ENCODE measurements around the gene MCOLN1.
"Not testable (repeated sequence)": the region's sequence is repeated elsewhere in the genome, so short reads cannot be mapped to it uniquely, and the experiment has no call there.

Gene MCOLN1

GRCh38 chr19:7561325-7561724 lies 38.9 kb downstream of the MCOLN1 start:
- peaks cover 38% of the 10 kb centered on the region for H3K36me3 ChIP-seq (ENCODE audit: insufficient read depth, low read length)
- H3K4me3 ChIP-seq (ENCODE audit: low read length) = no peak overlapping the region
- H3K9me3 ChIP-seq (ENCODE audit: insufficient read depth, low read depth, low read length) = no peaks in the 10 kb centered on the region
- WGBS = 90% methylated on average over 17 of the region's 17 CpGs
- H3K4me1 ChIP-seq (ENCODE audit: insufficient read depth, low read length) = no peaks in the 10 kb centered on the region
- H3K27ac ChIP-seq (ENCODE audit: low read depth, low read length) = no peak overlapping the region
- no peaks in the 10 kb centered on the region for H3K27me3 ChIP-seq (ENCODE audit: insufficient read depth, low read length)
- no peak overlapping the region for H3K9ac ChIP-seq (ENCODE audit: low read depth, low read length)

GRCh38 chr19:7562646-7563393 lies 40.4 kb downstream of the MCOLN1 start:
- 70% methylated on average over 13 of the region's 16 CpGs for WGBS
- H3K4me3 ChIP-seq (ENCODE audit: low read length) = no peak overlapping the region

DNA sequence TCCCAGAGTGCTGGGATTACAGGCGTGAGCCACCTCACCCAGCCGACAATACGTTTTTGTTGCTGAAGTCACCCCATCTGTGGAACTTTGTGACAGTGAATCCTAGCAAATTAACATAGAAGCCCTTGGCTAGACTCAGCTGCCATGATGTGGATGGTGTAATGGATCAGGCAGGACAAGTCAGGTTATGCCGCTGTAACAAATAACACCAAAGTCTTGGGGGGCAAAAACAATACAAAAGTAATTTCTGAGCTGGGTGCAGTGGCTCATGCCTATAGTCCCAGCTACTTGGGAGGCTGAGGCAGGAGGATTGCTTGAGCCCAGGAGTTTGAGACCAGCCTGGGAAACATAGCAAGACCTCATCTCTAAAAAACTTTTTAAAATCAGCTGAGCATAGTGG lies 42.4 kb downstream of the MCOLN1 start:
- 89% methylated on average over 4 of the region's 4 CpGs for WGBS
- Histone ChIP-seq H3K4me1 (ENCODE audit: insufficient read depth, low read length) (no peaks in the 10 kb centered on the region), H3K27me3 (ENCODE audit: insufficient read depth, low read length) (no peaks in the 10 kb centered on the region), H3K9me3 (ENCODE audit: insufficient read depth, low read depth, low read length) (no peaks in the 10 kb centered on the region), H3K27ac (ENCODE audit: low read depth, low read length) (no peak overlapping the region), H3K4me3 (ENCODE audit: low read length) (no peak overlapping the region), H3K36me3 (ENCODE audit: insufficient read depth, low read length) (peaks cover 7% of the 10 kb centered on the region), H3K9ac (ENCODE audit: low read depth, low read length) (no peak overlapping the region)

More at GRCh38 chr19:7562646-7563393, 40.4 kb downstream of the MCOLN1 start:
- Histone ChIP-seq H3K9me3 (ENCODE audit: insufficient read depth, low read depth, low read length) (no peaks in the 10 kb centered on the region), H3K36me3 (ENCODE audit: insufficient read depth, low read length) (peaks cover 23% of the 10 kb centered on the region), H3K27me3 (ENCODE audit: insufficient read depth, low read length) (no peaks in the 10 kb centered on the region), H3K9ac (ENCODE audit: low read depth, low read length) (no peak overlapping the region), H3K27ac (ENCODE audit: low read depth, low read length) (no peak overlapping the region), H3K4me1 (ENCODE audit: insufficient read depth, low read length) (no peaks in the 10 kb centered on the region)

GRCh38 chr19:7565332-7565731 lies 42.9 kb downstream of the MCOLN1 start:
- no peak overlapping the region for H3K27ac ChIP-seq (ENCODE audit: low read depth, low read length)
- no peak overlapping the region for H3K4me3 ChIP-seq (ENCODE audit: low read length)
- no peaks in the 10 kb centered on the region for H3K9me3 ChIP-seq (ENCODE audit: insufficient read depth, low read depth, low read length)
- no peaks in the 10 kb centered on the region for H3K4me1 ChIP-seq (ENCODE audit: insufficient read depth, low read length)
- peaks cover 4% of the 10 kb centered on the region for H3K36me3 ChIP-seq (ENCODE audit: insufficient read depth, low read length)
- no peaks in the 10 kb centered on the region for H3K27me3 ChIP-seq (ENCODE audit: insufficient read depth, low read length)
- WGBS = 92% methylated on average over 5 of the region's 5 CpGs
- no peak overlapping the region for H3K9ac ChIP-seq (ENCODE audit: low read depth, low read length)

- Histone ChIP-seq H3K27me3 (ENCODE audit: insufficient read depth, low read length) (no peaks in the 10 kb centered on the region), H3K9me3 (ENCODE audit: insufficient read depth, low read depth, low read length) (no peaks in the 10 kb centered on the region), H3K4me3 (ENCODE audit: low read length) (no peak overlapping the region), H3K36me3 (ENCODE audit: insufficient read depth, low read length) (no peaks in the 10 kb centered on the region), H3K9ac (ENCODE audit: low read depth, low read length) (no peak overlapping the region), H3K4me1 (ENCODE audit: insufficient read depth, low read length) (no peaks in the 10 kb centered on the region), H3K27ac (ENCODE audit: low read depth, low read length) (no peak overlapping the region)
- 91% methylated on average over 5 of the region's 5 CpGs for WGBS
Observed at GRCh38 chr19:7570761-7571160, 48.3 kb downstream of the MCOLN1 start.

DNA sequence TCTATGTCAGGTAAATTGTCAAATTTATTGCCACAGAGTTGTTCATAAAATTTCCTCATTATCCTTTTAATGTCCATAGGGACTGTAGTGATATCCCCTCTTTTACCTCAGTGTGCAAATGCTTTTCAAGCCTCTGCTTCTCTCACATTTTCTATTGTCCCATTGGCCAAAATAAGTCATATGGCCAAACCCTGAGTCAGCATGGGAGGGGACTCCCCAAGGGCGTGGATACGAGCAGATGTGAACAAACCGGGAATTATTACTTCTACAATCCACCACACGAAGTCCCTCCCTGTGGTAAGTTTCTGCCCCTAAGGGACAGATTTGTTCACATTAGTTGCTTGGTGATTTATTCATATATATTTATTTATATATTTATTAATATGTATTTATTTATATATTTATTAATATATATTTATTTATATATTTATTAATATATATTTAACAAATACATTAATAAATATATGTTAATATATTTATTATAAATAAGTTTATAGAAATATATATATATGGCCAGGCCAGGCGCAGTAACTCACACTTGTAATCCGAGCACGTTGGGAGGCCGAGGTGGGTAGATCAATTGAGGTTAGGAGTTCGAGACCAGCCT lies 53.1 kb downstream of the MCOLN1 start:
- Histone ChIP-seq H3K4me3 (ENCODE audit: low read length) (no peak overlapping the region), H3K9ac (ENCODE audit: low read depth, low read length) (no peak overlapping the region), H3K36me3 (ENCODE audit: insufficient read depth, low read length) (no peaks in the 10 kb centered on the region), H3K27ac (ENCODE audit: low read depth, low read length) (no peak overlapping the region), H3K9me3 (ENCODE audit: insufficient read depth, low read depth, low read length) (no peaks in the 10 kb centered on the region), H3K27me3 (ENCODE audit: insufficient read depth, low read length) (peaks cover 7% of the 10 kb centered on the region), H3K4me1 (ENCODE audit: insufficient read depth, low read length) (no peaks in the 10 kb centered on the region)
- 88% methylated on average over 9 of the region's 9 CpGs for WGBS

DNA sequence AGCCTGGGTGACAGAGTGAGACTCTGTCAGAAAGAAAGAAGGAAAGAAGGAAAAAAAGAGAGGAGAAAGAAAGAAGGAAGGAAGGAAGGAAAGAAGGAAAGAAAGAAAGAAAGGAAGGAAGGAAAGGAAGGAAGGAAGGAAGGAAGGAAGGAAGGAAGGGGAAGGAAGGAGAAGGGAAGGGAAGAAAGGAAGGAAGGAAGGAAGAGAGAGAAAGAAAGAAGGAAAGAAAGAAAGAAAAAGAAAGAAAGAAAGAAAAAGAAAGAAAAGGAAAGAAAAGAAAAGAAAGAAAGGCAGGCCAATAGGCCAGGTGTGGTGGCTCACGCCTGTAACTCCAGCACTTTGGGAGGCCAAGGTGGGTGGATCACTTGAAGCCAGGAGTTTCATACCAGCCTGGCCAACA lies 55.0 kb downstream of the MCOLN1 start:
- not testable (repeated sequence) for H3K4me3 ChIP-seq (ENCODE audit: low read length); H3K9ac ChIP-seq (ENCODE audit: low read depth, low read length); H3K9me3 ChIP-seq (ENCODE audit: insufficient read depth, low read depth, low read length); H3K36me3 ChIP-seq (ENCODE audit: insufficient read depth, low read length); H3K27ac ChIP-seq (ENCODE audit: low read depth, low read length); H3K4me1 ChIP-seq (ENCODE audit: insufficient read depth, low read length)
- peaks cover 11% of the 10 kb centered on the region for H3K27me3 ChIP-seq (ENCODE audit: insufficient read depth, low read length)
- WGBS = 84% methylated on average over 1 of the region's 1 CpG

DNA sequence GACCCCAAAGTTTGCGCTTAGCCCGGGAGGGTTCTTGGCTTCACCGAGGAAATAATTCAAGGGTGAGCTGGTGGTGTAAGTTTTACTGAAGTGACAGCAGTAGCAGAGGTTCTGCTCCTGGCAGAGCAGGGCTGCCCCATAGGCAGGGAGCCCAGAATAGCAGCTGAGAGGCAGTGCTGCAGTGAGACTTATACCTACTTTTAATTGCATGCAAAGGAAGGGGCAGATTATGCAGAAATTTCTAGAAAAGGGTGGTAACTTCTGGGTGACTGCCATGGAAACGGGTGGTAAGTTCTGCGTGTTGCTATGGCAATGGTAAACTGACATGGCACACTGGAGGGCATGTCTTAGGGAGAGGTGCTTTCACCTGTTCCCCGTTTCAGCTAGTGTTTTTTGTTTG lies 55.7 kb downstream of the MCOLN1 start:
- 69% methylated on average over 6 of the region's 6 CpGs for whole genome bisulfite sequencing
- Histone ChIP-seq H3K4me3 (ENCODE audit: low read length) (no peak overlapping the region), H3K36me3 (ENCODE audit: insufficient read depth, low read length) (no peaks in the 10 kb centered on the region), H3K27me3 (ENCODE audit: insufficient read depth, low read length) (peaks cover 11% of the 10 kb centered on the region), H3K9me3 (ENCODE audit: insufficient read depth, low read depth, low read length) (no peaks in the 10 kb centered on the region), H3K4me1 (ENCODE audit: insufficient read depth, low read length) (no peaks in the 10 kb centered on the region), H3K9ac (ENCODE audit: low read depth, low read length) (no peak overlapping the region), H3K27ac (ENCODE audit: low read depth, low read length) (no peak overlapping the region)

GRCh38 chr19:7579182-7579581 lies 56.8 kb downstream of the MCOLN1 start:
- Histone ChIP-seq H3K9me3 (ENCODE audit: insufficient read depth, low read depth, low read length) (no peaks in the 10 kb centered on the region), H3K4me3 (ENCODE audit: low read length) (no peak overlapping the region), H3K36me3 (ENCODE audit: insufficient read depth, low read length) (no peaks in the 10 kb centered on the region), H3K9ac (ENCODE audit: low read depth, low read length) (no peak overlapping the region), H3K4me1 (ENCODE audit: insufficient read depth, low read length) (no peaks in the 10 kb centered on the region), H3K27ac (ENCODE audit: low read depth, low read length) (no peak overlapping the region), H3K27me3 (ENCODE audit: insufficient read depth, low read length) (peaks cover 11% of the 10 kb centered on the region)
- 76% methylated on average over 6 of the region's 6 CpGs for WGBS

- Histone ChIP-seq H3K27ac (ENCODE audit: low read depth, low read length) (no peak overlapping the region), H3K9me3 (ENCODE audit: insufficient read depth, low read depth, low read length) (no peaks in the 10 kb centered on the region), H3K9ac (ENCODE audit: low read depth, low read length) (no peak overlapping the region), H3K4me3 (ENCODE audit: low read length) (no peak overlapping the region), H3K36me3 (ENCODE audit: insufficient read depth, low read length) (no peaks in the 10 kb centered on the region), H3K27me3 (ENCODE audit: insufficient read depth, low read length) (peaks cover 11% of the 10 kb centered on the region), H3K4me1 (ENCODE audit: insufficient read depth, low read length) (no peaks in the 10 kb centered on the region)
- 73% methylated on average over 11 of the region's 11 CpGs for WGBS
Observed at GRCh38 chr19:7582446-7582845, 60.0 kb downstream of the MCOLN1 start.
